Prostate gland (tissue), 2 donors: Measurements from ENCODE around the gene CTNNAL1. TPM values are rescaled to one million over a fixed set of nuclear protein-coding genes. Genes with fewer than 3 reads are reported as not detected.

Experiments used
- DNase-seq: peaks from one replicate; pipeline ENCODE4 v3.0.0-alpha.2; 2019; ENCODE audit warnings: low spot score
- H3K27ac ChIP-seq, 2 donors: fragments of 200-600 bp; sonication (generic); 2 replicates each; pipeline ENCODE4 v1.5.1; 2017 to 2019
- H3K27me3 ChIP-seq: fragments of 200-600 bp; sonication (generic); replicated peaks from 2 replicates; pipeline ENCODE4 v1.5.1; 2019; ENCODE audit not compliant: insufficient read depth
- H3K36me3 ChIP-seq, 2 donors: fragments of 200-600 bp; sonication (generic); 1 replicate in 1 of 2; 2 replicates in 1 of 2; pipeline versions ENCODE4 v1.5.1 to v1.8.1; 2017 to 2019
- H3K4me1 ChIP-seq: fragments of 200-600 bp; sonication (generic); replicated peaks from 2 replicates; pipeline ENCODE4 v1.5.1; 2019
- H3K4me3 ChIP-seq, 2 donors: fragments of 200-600 bp; sonication (generic); 2 replicates each; pipeline ENCODE4 v1.5.1; 2017 to 2019
- H3K9me3 ChIP-seq: fragments of 200-600 bp; sonication (generic); 2 replicates; pipeline ENCODE4 v1.5.1; 2017
- CTCF ChIP-seq, 4 experiments: fragments of 200-600 bp in 2 of 4; fragments of 450-650 bp in 2 of 4; sonication (generic) in 2 of 4; IDR thresholded peaks; 1 replicate in 3 of 4; 2 replicates in 1 of 4; pipeline ENCODE4 v1.5.1; 2016 to 2019; ENCODE audit warnings: antibody characterized with exemption in 4 of 4, mild to moderate bottlenecking in 2 of 4, moderate library complexity in 2 of 4
- POLR2A ChIP-seq: fragments of 450-650 bp; IDR thresholded peaks from one replicate; pipeline ENCODE4 v1.6.1; 2016; ENCODE audit warnings: antibody characterized with exemption, mild to moderate bottlenecking
- POLR2AphosphoS5 ChIP-seq: sonication (generic); formaldehyde crosslinking; IDR thresholded peaks from one replicate; pipeline ENCODE4 v1.6.1; 2017; ENCODE audit warnings: antibody characterized with exemption
- WGBS: methylation state at CpG from one replicate; pipeline ENCODE4 v1.1.5; 2018; 5-methylcytosine and 5-hydroxymethylcytosine counted together
- intact Hi-C: fragments of 100-400 bp; cut with DNase I; formaldehyde crosslinking; loops from one replicate; pipeline ENCODE4 v1.14.2; 2022
- total RNA-seq, 2 donors: library from RNA; depleted of rRNA; stranded (reverse); fragments of >200 nt; gene quantifications; one replicate each; pipeline ENCODE4 v1.1.0, GENCODE V29; 2016

Gene CTNNAL1
- total RNA-seq, 2 donors from 2014 or later, result 20.2 to 74.6 TPM

DNA sequence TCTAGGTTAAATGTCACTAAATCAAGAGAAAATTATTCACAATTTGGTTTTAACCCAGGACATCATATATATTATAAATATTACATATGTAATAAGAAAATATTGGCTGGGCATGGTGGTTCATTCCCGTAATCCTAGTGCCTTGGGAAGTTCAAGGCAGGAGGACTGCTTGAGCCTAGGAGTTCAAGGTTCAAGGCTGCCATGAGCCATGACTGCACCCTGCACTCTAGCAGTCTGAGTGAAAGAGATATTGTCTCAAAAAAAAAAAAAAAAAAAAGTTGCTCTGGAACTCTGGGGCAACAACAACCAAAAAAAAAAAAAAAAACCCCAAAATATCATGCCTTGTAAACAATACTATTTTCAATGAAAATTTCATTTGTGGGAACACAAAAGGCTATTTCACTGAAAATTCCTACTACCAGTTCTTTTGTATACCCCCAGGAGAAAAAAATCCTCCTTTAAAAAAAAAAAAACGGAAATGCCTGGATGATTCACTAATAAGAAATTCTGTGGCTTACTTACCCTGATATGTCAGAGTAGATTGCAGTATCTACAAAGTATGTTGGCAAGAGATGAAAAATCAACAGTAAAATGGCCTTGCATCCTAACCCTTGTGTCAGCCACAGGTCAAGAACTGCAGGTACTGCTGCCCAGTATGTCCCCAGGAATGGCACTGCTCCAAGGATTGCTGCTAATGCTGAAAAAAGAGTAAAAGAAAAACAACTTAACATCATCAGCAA is 22.6 kb upstream of the CTNNAL1 start:
- H3K36me3 ChIP-seq, result no peaks in the 10 kb centered on the region
- H3K27ac ChIP-seq, result no peak overlapping the region
- no peaks in the 10 kb centered on the region for H3K27me3 ChIP-seq
- no peak overlapping the region for H3K4me3 ChIP-seq
- WGBS, result 61% methylated on average over 2 of the region's 2 CpGs
- intact Hi-C loops, result no loop called here
- no peak for DNase-seq
- TF ChIP-seq POLR2AphosphoS5 (peak; percentile 12), CTCF (IDR thresholded peaks at IDR 0.05) (no peak), POLR2A (no peak)
- H3K4me1 ChIP-seq, result no peaks in the 10 kb centered on the region
- no peaks in the 10 kb centered on the region for H3K9me3 ChIP-seq

DNA sequence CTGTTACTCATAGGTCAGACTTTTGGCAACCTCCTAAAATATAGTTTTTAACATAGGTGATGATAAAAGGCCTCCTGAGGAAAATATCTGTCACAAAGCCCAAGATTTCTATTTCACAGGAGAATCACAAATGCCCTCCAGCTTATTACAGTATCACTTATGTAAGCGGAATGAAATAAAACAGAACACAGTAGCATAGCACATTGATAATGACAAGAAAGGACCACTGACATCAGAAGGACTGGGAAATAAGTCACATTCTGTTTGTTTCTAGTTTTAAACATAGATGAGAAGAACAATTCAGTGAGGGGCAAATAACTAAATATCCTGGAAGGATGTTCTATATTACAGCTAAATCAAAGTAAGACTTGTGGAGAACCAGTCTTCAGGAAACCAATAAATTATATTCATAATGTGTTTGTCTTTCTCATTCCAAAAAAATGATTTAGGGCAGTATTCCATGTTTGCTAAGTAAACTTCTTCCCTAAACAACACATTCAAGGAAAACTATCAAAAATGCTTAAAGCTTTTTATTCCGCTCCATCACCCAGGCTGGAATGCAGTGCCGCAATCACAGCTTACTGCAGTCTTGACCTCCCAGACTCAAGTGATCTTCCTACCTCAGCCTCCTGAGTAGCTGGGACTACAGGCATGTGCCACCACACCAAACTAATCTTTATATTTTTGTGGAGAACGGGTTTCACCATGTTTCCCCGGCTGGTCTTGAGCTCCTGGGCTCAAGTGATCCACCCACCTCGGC is 20.8 kb upstream of the CTNNAL1 start:
- Histone ChIP-seq H3K4me1 (no peaks in the 10 kb centered on the region), H3K36me3 (no peaks in the 10 kb centered on the region), H3K9me3 (no peaks in the 10 kb centered on the region), H3K27me3 (no peaks in the 10 kb centered on the region), H3K27ac (no peak overlapping the region), H3K4me3 (no peak overlapping the region)
- DNase-seq, result no peak
- intact Hi-C loops, result no loop called here
- 91% methylated on average over 6 of the region's 6 CpGs for WGBS
- TF ChIP-seq POLR2AphosphoS5 (no peak), POLR2A (no peak), CTCF (IDR thresholded peaks at IDR 0.05) (no peak)

- TF ChIP-seq POLR2A (no peak), CTCF (IDR thresholded peaks at IDR 0.05) (no peak), POLR2AphosphoS5 (no peak)
- Histone ChIP-seq H3K9me3 (no peaks in the 10 kb centered on the region), H3K4me1 (no peaks in the 10 kb centered on the region), H3K36me3 (no peaks in the 10 kb centered on the region), H3K27ac (no peak overlapping the region), H3K4me3 (no peak overlapping the region), H3K27me3 (no peaks in the 10 kb centered on the region)
- intact Hi-C loops, result no loop called here
- WGBS, result 90% methylated on average over 3 of the region's 3 CpGs
- no peak for DNase-seq
These were observed 17.9 kb upstream of the CTNNAL1 start for GRCh38 chr9:109031241-109031640.

DNA sequence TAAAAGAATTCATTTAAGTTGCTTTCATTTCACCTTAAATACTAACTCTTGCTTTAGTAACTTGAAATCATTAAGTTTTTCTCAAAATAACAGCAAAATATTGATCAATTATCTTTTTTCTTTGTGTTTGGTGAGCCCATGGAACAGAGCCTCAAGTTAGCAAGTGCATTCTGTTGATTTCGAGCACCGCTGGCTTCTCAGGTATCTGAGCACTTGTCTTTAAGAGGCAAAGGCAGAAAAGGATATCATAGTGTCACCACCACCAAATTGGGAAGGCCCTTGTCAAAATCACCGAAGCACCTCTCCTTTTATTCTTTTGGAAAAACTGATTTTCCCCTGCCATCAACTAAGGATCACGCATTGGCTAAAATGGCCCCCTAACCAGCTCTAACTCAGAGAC is 17.1 kb upstream of the CTNNAL1 start:
- Histone ChIP-seq H3K27ac (no peak overlapping the region), H3K9me3 (no peaks in the 10 kb centered on the region), H3K27me3 (no peaks in the 10 kb centered on the region), H3K4me3 (no peak overlapping the region), H3K36me3 (no peaks in the 10 kb centered on the region), H3K4me1 (no peaks in the 10 kb centered on the region)
- WGBS, result 95% methylated on average over 4 of the region's 4 CpGs
- no peak for DNase-seq
- TF ChIP-seq POLR2AphosphoS5 (no peak), POLR2A (no peak), CTCF (IDR thresholded peaks at IDR 0.05) (no peak)
- intact Hi-C loops, result no loop called here
